GM23338 (cell line): ENCODE results near the gene NANP. TPM values are rescaled to one million over a fixed set of nuclear protein-coding genes. Genes with fewer than 3 reads are reported as not detected.

ENCODE experiments used
- ATAC-seq: fragments of 200-7000 bp; cut with Tn5 transposase; 3 replicates; pipeline ENCODE4 v1.9.1; 2020
- DNase-seq: peaks from one replicate; pipeline ENCODE4 v3.0.0-alpha.2; 2015; ENCODE audit warnings: low spot score
- H2AFZ ChIP-seq: fragments of 200-600 bp; sonication (generic); 2 replicates; pipeline ENCODE4 v1.8.0; 2016; ENCODE audit warnings: antibody characterized with exemption, mild to moderate bottlenecking, moderate library complexity
- H3F3A ChIP-seq: fragments of 200-600 bp; sonication (generic); replicated peaks from 2 replicates; pipeline ENCODE4 v1.8.0; 2017; ENCODE audit warnings: antibody characterized with exemption, mixed run types, low read depth
- H3K27ac ChIP-seq: fragments of 200-600 bp; sonication (generic); 2 replicates; pipeline ENCODE4 v1.6.1; 2016; ENCODE audit warnings: low read depth
- H3K27me3 ChIP-seq: fragments of 200-600 bp; sonication (generic); 2 replicates; pipeline ENCODE4 v1.8.0; 2016; ENCODE audit warnings: mild to moderate bottlenecking, mixed run types, moderate library complexity; ENCODE audit not compliant: insufficient read depth
- H3K36me3 ChIP-seq: fragments of 200-600 bp; sonication (generic); 2 replicates; pipeline ENCODE4 v1.8.0; 2016; ENCODE audit warnings: mild to moderate bottlenecking; ENCODE audit not compliant: insufficient read depth
- H3K4me1 ChIP-seq: fragments of 200-600 bp; sonication (generic); 2 replicates; pipeline ENCODE4 v1.8.0; 2016; ENCODE audit warnings: mild to moderate bottlenecking, moderate library complexity; ENCODE audit not compliant: insufficient read depth
- H3K4me2 ChIP-seq: fragments of 200-600 bp; sonication (generic); 2 replicates; pipeline ENCODE4 v1.7.1; 2017; ENCODE audit warnings: mixed run types
- H3K4me3 ChIP-seq: fragments of 200-600 bp; sonication (generic); 2 replicates; pipeline ENCODE4 v1.6.1; 2016; ENCODE audit warnings: mixed run types
- H3K79me2 ChIP-seq: fragments of 200-600 bp; sonication (generic); replicated peaks from 2 replicates; pipeline ENCODE4 v1.8.0; 2017; ENCODE audit warnings: mild to moderate bottlenecking; ENCODE audit not compliant: insufficient read depth
- H3K9me2 ChIP-seq: fragments of 200-600 bp; sonication (generic); 2 replicates; pipeline ENCODE4 v1.8.0; 2017; ENCODE audit not compliant: insufficient read depth
- H4K20me1 ChIP-seq: fragments of 200-600 bp; sonication (generic); replicated peaks from 2 replicates; pipeline ENCODE4 v1.8.0; 2017; ENCODE audit warnings: mild to moderate bottlenecking; ENCODE audit not compliant: insufficient read depth
- H3K27ac Mint-ChIP-seq: 2 replicates; pipeline ENCODE4 v1.8.0; 2020; ENCODE audit warnings: inconsistent platforms, mild to moderate bottlenecking, moderate library complexity, mixed read lengths
- H3K27me3 Mint-ChIP-seq: 3 replicates; pipeline ENCODE4 v1.8.0; 2022; ENCODE audit warnings: low read depth, mild to moderate bottlenecking, moderate library complexity, mixed read lengths, inconsistent platforms; ENCODE audit not compliant: insufficient read depth, poor library complexity
- H3K36me3 Mint-ChIP-seq: 3 replicates; pipeline ENCODE4 v1.8.0; 2021; ENCODE audit warnings: low read depth, mild to moderate bottlenecking, inconsistent platforms, moderate library complexity, mixed read lengths
- H3K4me1 Mint-ChIP-seq: 3 replicates; pipeline ENCODE4 v1.8.0; 2020; ENCODE audit warnings: mild to moderate bottlenecking, inconsistent platforms, mixed read lengths
- H3K4me3 Mint-ChIP-seq: 3 replicates; pipeline ENCODE4 v1.8.0; 2021; ENCODE audit warnings: moderate library complexity, mild to moderate bottlenecking, inconsistent platforms, mixed read lengths
- H3K9me3 Mint-ChIP-seq: 3 replicates; pipeline ENCODE4 v1.8.0; 2020; ENCODE audit warnings: moderate library complexity, mild to moderate bottlenecking, inconsistent platforms, mixed read lengths
- CREB1 ChIP-seq: fragments of 250-450 bp; sonication (Bioruptor Pico); IDR thresholded peaks from 2 replicates; pipeline ENCODE4 v1.5.0; 2020; ENCODE audit warnings: low read depth, mild to moderate bottlenecking, moderate library complexity
- EZH2 ChIP-seq: fragments of 200-600 bp; sonication (generic); IDR thresholded peaks from one replicate; pipeline ENCODE4 v1.8.0; 2017; ENCODE audit warnings: antibody characterized with exemption, mild to moderate bottlenecking, low read depth; ENCODE audit not compliant: unreplicated experiment
- EZH2phosphoT487 ChIP-seq: fragments of 200-600 bp; sonication (generic); IDR thresholded peaks from one replicate; pipeline ENCODE4 v1.8.1; 2018; ENCODE audit warnings: antibody characterized with exemption; ENCODE audit not compliant: unreplicated experiment
- JUNB ChIP-seq: IDR thresholded peaks from one replicate; pipeline ENCODE4 v1.6.1; 2016; ENCODE audit warnings: antibody characterized with exemption; ENCODE audit not compliant: unreplicated experiment
- POLR2AphosphoS5 ChIP-seq: IDR thresholded peaks from 2 replicates; pipeline ENCODE4 v1.6.1; 2016; ENCODE audit warnings: antibody characterized with exemption, low read depth
- STAT1 ChIP-seq: IDR thresholded peaks from one replicate; pipeline ENCODE4 v1.6.1; 2016; ENCODE audit warnings: antibody characterized with exemption; ENCODE audit not compliant: unreplicated experiment
- ZNF114 ChIP-seq: fragments of 250-450 bp; sonication (Bioruptor Pico); IDR thresholded peaks from 2 replicates; pipeline ENCODE4 v1.5.0; 2020; ENCODE audit warnings: mild to moderate bottlenecking, moderate library complexity
- ZNF331 ChIP-seq: fragments of 250-450 bp; sonication (Bioruptor Pico); IDR thresholded peaks from 2 replicates; pipeline ENCODE4 v1.5.0; 2020; ENCODE audit warnings: low read depth, mild to moderate bottlenecking, moderate library complexity
- polyA plus RNA-seq: library from polyadenylated mRNA; unstranded; fragments of >200 nt; fragmentation: Nextera tagmentation; extraction: Ambion mirVana; gene quantifications from 2 replicates; pipeline ENCODE4 v1.2.1, GENCODE V29; 2016
- total RNA-seq: library from RNA; depleted of rRNA; stranded (reverse); fragments of >200 nt; shearing (Covaris generic); gene quantifications from 2 replicates; pipeline ENCODE4 v1.2.3, GENCODE V29; 2014
- TF ChIP-seq, protein P1 (sequence below), 2 experiments: fragments of 200-600 bp in 1 of 2; sonication (generic) in 1 of 2; conservative IDR thresholded peaks; 2 replicates each; pipeline versions ENCODE4 v1.5.1 to v1.6.1; 2016 to 2017; ENCODE audit warnings: antibody characterized with exemption in 2 of 2, low read depth in 2 of 2, mild to moderate bottlenecking in 2 of 2, moderate library complexity in 1 of 2
- TF ChIP-seq, protein P2 (sequence below): IDR thresholded peaks from one replicate; pipeline ENCODE4 v1.6.1; 2018; ENCODE audit warnings: antibody characterized with exemption; ENCODE audit not compliant: unreplicated experiment
- TF ChIP-seq, protein P3 (sequence below): IDR thresholded peaks from 2 replicates; pipeline ENCODE4 v1.6.1; 2016; ENCODE audit warnings: antibody characterized with exemption

NANP gene
- total and polyA plus RNA-seq, 2 experiments from 2014 or later = 3.9 to 7.6 TPM

DNA sequence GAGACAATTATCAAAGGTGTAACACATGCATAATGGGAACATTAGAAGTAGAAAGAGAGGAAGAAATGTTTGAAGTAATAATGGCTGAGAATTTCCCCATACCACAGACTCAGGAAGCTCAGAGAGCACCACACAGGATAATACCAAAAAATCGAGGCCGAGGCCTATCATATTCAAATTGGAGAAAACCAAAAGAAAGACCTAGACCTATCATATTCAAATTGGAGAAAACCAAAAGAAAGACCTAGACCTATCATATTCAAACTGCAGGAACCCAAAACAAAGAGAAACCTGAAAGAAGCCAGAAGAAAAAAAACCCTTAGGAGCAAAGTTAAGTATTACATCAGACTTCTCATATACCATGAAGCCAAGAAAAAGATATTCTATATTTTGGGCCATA is 56.5 kb downstream of the NANP start:
- Histone ChIP-seq H3K36me3 (peaks cover 6% of the 10 kb centered on the region; the same call in 1 of the 2 replicates), H3K4me2 (peak overlapping the region; percentile 13; the same call in 1 of the 2 replicates), H3K79me2 (peaks cover 95% of the 10 kb centered on the region), H3F3A (no peaks in the 10 kb centered on the region), H3K27me3 (no peaks in the 10 kb centered on the region), H2AFZ (no peak overlapping the region), H3K27ac (no peak overlapping the region), H3K9me2 (no peaks in the 10 kb centered on the region), H4K20me1 (peaks cover 11% of the 10 kb centered on the region), H3K4me1 (peaks cover 9% of the 10 kb centered on the region; the same call in 1 of the 2 replicates), H3K4me3 (no peak overlapping the region)
- Mint-ChIP-seq H3K9me3 (peaks cover 17% of the 10 kb centered on the region), H3K27me3 (no peaks in the 10 kb centered on the region), H3K4me1 (peaks cover 31% of the 10 kb centered on the region), H3K27ac (peak overlapping the region; percentile 1), H3K36me3 (peaks cover 52% of the 10 kb centered on the region), H3K4me3 (no peak overlapping the region)
- DNase-seq (no peak), ATAC-seq (no peak)
- TF ChIP-seq, protein P1, sequence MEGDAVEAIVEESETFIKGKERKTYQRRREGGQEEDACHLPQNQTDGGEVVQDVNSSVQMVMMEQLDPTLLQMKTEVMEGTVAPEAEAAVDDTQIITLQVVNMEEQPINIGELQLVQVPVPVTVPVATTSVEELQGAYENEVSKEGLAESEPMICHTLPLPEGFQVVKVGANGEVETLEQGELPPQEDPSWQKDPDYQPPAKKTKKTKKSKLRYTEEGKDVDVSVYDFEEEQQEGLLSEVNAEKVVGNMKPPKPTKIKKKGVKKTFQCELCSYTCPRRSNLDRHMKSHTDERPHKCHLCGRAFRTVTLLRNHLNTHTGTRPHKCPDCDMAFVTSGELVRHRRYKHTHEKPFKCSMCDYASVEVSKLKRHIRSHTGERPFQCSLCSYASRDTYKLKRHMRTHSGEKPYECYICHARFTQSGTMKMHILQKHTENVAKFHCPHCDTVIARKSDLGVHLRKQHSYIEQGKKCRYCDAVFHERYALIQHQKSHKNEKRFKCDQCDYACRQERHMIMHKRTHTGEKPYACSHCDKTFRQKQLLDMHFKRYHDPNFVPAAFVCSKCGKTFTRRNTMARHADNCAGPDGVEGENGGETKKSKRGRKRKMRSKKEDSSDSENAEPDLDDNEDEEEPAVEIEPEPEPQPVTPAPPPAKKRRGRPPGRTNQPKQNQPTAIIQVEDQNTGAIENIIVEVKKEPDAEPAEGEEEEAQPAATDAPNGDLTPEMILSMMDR (conservative IDR thresholded peaks at IDR 0.05; ENCODE audit: low read depth in 2 of 2) = no peak
- no peak for TF ChIP-seq EZH2phosphoT487

DNA sequence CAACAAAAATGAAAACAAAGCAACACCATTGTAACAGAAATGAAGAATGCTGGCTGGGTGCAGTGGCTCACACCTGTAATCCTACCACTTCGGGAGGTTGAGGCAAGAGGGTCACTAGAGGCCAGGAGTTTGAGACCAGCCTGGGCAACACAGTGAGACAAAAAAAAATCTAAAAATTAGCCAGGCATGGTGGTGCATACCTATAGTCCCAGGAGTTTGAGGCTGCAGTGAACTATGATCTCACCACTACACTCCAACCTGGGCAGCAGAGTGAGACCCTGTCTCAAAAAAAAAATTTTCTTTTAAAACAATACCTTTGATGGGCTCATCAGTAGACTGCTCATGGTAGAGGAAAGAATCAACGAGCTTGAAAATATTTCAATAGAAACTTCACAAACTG is 57.0 kb downstream of the NANP start:
- peaks cover 6% of the 10 kb centered on the region; the same call in 1 of the 2 replicates for H3K36me3 ChIP-seq
- Mint-ChIP-seq H3K36me3 (peaks cover 52% of the 10 kb centered on the region), H3K27me3 (no peaks in the 10 kb centered on the region), H3K4me1 (peaks cover 31% of the 10 kb centered on the region), H3K4me3 (no peak overlapping the region), H3K9me3 (peaks cover 17% of the 10 kb centered on the region), H3K27ac (peak overlapping the region; percentile 1; the same call in 1 of the 2 replicates)
- no peak for ATAC-seq
- H3K4me1 ChIP-seq = peaks cover 9% of the 10 kb centered on the region; the same call in 1 of the 2 replicates
- peak overlapping the region; percentile 13; the same call in 1 of the 2 replicates for H3K4me2 ChIP-seq
- no peaks in the 10 kb centered on the region for H3K9me2 ChIP-seq
- H3K27ac ChIP-seq = no peak overlapping the region
- peaks cover 91% of the 10 kb centered on the region for H3K79me2 ChIP-seq
- no peaks in the 10 kb centered on the region for H3K27me3 ChIP-seq
- H3F3A ChIP-seq = no peaks in the 10 kb centered on the region
- no peak overlapping the region for H2AFZ ChIP-seq
- no peak overlapping the region for H3K4me3 ChIP-seq
- DNase-seq = no peak
- H4K20me1 ChIP-seq = peaks cover 6% of the 10 kb centered on the region
- TF ChIP-seq, protein P2, sequence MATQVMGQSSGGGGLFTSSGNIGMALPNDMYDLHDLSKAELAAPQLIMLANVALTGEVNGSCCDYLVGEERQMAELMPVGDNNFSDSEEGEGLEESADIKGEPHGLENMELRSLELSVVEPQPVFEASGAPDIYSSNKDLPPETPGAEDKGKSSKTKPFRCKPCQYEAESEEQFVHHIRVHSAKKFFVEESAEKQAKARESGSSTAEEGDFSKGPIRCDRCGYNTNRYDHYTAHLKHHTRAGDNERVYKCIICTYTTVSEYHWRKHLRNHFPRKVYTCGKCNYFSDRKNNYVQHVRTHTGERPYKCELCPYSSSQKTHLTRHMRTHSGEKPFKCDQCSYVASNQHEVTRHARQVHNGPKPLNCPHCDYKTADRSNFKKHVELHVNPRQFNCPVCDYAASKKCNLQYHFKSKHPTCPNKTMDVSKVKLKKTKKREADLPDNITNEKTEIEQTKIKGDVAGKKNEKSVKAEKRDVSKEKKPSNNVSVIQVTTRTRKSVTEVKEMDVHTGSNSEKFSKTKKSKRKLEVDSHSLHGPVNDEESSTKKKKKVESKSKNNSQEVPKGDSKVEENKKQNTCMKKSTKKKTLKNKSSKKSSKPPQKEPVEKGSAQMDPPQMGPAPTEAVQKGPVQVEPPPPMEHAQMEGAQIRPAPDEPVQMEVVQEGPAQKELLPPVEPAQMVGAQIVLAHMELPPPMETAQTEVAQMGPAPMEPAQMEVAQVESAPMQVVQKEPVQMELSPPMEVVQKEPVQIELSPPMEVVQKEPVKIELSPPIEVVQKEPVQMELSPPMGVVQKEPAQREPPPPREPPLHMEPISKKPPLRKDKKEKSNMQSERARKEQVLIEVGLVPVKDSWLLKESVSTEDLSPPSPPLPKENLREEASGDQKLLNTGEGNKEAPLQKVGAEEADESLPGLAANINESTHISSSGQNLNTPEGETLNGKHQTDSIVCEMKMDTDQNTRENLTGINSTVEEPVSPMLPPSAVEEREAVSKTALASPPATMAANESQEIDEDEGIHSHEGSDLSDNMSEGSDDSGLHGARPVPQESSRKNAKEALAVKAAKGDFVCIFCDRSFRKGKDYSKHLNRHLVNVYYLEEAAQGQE = no peak
- TF ChIP-seq STAT1 (no peak), EZH2phosphoT487 (no peak), ZNF114 (CRISPR knock-in tag) (no peak), POLR2AphosphoS5 (no peak), JUNB (no peak), ZNF331 (CRISPR knock-in tag) (no peak), EZH2 (no peak), CREB1 (no peak)
- TF ChIP-seq, protein P3, sequence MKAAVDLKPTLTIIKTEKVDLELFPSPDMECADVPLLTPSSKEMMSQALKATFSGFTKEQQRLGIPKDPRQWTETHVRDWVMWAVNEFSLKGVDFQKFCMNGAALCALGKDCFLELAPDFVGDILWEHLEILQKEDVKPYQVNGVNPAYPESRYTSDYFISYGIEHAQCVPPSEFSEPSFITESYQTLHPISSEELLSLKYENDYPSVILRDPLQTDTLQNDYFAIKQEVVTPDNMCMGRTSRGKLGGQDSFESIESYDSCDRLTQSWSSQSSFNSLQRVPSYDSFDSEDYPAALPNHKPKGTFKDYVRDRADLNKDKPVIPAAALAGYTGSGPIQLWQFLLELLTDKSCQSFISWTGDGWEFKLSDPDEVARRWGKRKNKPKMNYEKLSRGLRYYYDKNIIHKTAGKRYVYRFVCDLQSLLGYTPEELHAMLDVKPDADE = no peak
